Natural killer cell (primary cell): ENCODE results near the gene YBX2. TPM values are rescaled to one million over a fixed set of nuclear protein-coding genes. Genes with fewer than 3 reads are reported as not detected.

Experiments
- ATAC-seq, 3 donors: fragments of 150-1000 bp in 2 of 3; fragments of 200-7000 bp in 1 of 3; cut with Tn5 transposase; 1 replicate in 1 of 3; 2 replicates in 2 of 3; pipeline ENCODE4 v1.10.0; 2021; ENCODE audit warnings: mild to moderate bottlenecking in 2 of 3, moderate library complexity in 2 of 3
- DNase-seq, 2 donors: peaks; one replicate each; pipeline versions ENCODE4 v3.0.0 to v3.0.0-alpha.2; 2013 to 2021; ENCODE audit warnings: mixed read lengths in 1 of 2
- H3K27ac ChIP-seq: one replicate; pipeline ENCODE4 v1.5.1; 2013; ENCODE audit warnings: mild to moderate bottlenecking, low read length
- H3K27me3 ChIP-seq: one replicate; pipeline ENCODE4 v1.6.1; 2013; ENCODE audit warnings: low read length; ENCODE audit not compliant: control insufficient read depth, insufficient read depth
- H3K36me3 ChIP-seq: one replicate; pipeline ENCODE4 v1.6.1; 2013; ENCODE audit warnings: low read length; ENCODE audit not compliant: control insufficient read depth, insufficient read depth
- H3K4me1 ChIP-seq: one replicate; pipeline ENCODE4 v1.6.1; 2013; ENCODE audit warnings: low read length; ENCODE audit not compliant: control insufficient read depth, insufficient read depth
- H3K4me3 ChIP-seq: one replicate; pipeline ENCODE4 v1.5.1; 2013; ENCODE audit warnings: low read length
- H3K9me3 ChIP-seq: one replicate; pipeline ENCODE4 v1.6.1; 2013; ENCODE audit warnings: low read length; ENCODE audit not compliant: control insufficient read depth, insufficient read depth
- H3K27ac Mint-ChIP-seq, 2 donors: one replicate each; pipeline ENCODE4 v1.8.0; 2022; ENCODE audit warnings: mild to moderate bottlenecking in 2 of 2, mixed read lengths in 2 of 2, moderate library complexity in 1 of 2
- H3K27me3 Mint-ChIP-seq, 2 donors: one replicate each; pipeline ENCODE4 v1.8.0; 2022; ENCODE audit warnings: low read depth in 2 of 2, mixed read lengths in 2 of 2
- H3K36me3 Mint-ChIP-seq: one replicate; pipeline ENCODE4 v1.8.0; 2022; ENCODE audit warnings: mixed read lengths
- H3K4me1 Mint-ChIP-seq, 2 donors: one replicate each; pipeline ENCODE4 v1.8.0; 2022; ENCODE audit warnings: mixed read lengths in 2 of 2
- H3K4me3 Mint-ChIP-seq: one replicate; pipeline ENCODE4 v1.8.0; 2022; ENCODE audit warnings: mild to moderate bottlenecking, moderate library complexity, mixed read lengths
- H3K9me3 Mint-ChIP-seq, 2 donors: one replicate each; pipeline ENCODE4 v1.8.0; 2022; ENCODE audit warnings: mixed read lengths in 2 of 2
- WGBS: methylation state at CpG from one replicate; pipeline ENCODE4 v1.1.7; 2013; ENCODE audit warnings: missing lambda C conversion rate; ENCODE audit not compliant: insufficient coverage; 5-methylcytosine and 5-hydroxymethylcytosine counted together
- intact Hi-C: fragments of 100-400 bp; cut with micrococcal nuclease; formaldehyde crosslinking; loops from one replicate; pipeline ENCODE4 v1.14.2; 2022
- total RNA-seq, 4 donors: library from RNA; stranded (reverse); fragments of 120-200 nt in 1 of 4; gene quantifications; one replicate each; pipeline versions ENCODE4 v1.2.3 to v1.2.4, GENCODE V29; 2013 to 2022
- TF ChIP-seq, protein P1 (sequence below): fragments of 200-600 bp; IDR thresholded peaks from one replicate; pipeline ENCODE4 v1.8.0; 2022; ENCODE audit warnings: antibody characterized with exemption

Gene YBX2
- total RNA-seq, 3 donors from 2014 or later (not counting 1 experiment from before 2014, with no cell fraction given), result 0.05 TPM; not detected in 2

DNA sequence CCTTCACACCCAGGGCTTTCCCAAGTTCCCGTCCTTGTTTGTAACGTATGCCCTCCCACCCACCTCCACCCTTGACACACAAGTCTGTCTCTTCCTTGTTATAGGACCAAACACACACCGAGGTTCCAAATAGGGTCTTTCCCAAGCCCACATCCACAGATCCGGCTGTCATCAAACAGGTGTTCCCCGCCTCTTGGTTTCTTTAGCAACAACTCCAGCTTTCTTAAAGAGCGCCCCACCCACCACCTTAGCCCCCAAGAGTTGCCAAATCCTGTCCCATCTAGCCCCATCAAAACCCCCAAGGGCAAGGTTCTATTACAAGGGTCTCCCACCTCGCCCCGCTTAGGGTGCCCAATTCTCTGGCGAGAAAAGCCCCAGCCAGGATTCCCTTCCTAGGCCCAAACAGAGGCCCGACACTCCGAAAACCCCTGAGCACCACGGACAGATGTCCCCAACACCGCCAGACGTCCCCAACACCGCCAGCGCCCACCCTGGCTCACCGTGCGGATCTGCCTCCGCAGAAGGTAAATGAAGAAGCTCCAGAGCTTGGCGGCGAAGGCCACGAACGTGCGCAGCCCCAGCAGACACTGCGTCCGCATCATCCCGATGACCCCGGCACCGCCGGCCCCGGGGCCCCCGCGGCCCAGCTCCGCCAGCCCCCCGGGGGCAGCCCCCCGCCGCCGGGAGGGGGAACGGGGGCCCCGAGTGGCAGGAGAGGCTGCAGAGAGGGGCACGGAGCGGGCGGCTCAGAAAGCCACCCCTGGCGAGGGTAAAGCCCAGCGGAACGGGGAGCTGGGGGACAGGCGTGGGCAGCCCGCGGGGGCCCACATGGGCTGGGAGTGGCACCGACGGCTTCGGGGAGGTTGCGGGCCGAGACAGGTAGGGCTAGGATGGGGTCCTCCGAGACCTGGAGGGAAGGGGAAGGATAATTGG lies 43.5 kb downstream of the YBX2 start:
- H3K36me3 Mint-ChIP-seq, result no peaks in the 10 kb centered on the region
- peaks cover 27% of the 10 kb centered on the region for H3K36me3 ChIP-seq
- ATAC-seq, result peak in 2 of 3 donors; percentile 0

DNA sequence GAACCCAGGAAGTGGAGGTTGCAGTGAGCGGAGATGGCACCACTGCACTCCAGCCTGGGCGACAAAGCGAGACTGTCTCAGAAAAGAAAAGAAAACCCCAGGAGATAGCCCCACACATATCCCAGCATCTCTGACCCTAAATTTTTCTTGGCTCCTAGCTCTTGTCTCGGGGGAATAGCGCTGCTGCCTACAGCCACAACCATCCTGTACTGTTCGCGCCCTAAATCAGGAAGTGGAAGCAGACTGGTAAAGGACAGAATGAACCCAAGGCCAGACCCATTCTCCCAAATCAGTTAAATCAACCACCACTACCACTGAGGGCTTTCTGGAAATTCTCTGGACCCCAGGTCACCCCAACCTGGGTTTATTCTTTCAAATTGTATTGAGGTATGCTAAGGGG lies 44.6 kb downstream of the YBX2 start:
- Histone ChIP-seq H3K9me3 (no peaks in the 10 kb centered on the region), H3K36me3 (peaks cover 24% of the 10 kb centered on the region), H3K27ac (peak overlapping the region; percentile 31), H3K27me3 (no peaks in the 10 kb centered on the region), H3K4me3 (no peak overlapping the region), H3K4me1 (peaks cover 32% of the 10 kb centered on the region)
- Mint-ChIP-seq H3K4me1 (peaks cover 41% of the 10 kb centered on the region in 2 donors), H3K4me3 (peak overlapping the region; percentile 92), H3K9me3 (no peaks in the 10 kb centered on the region), H3K27ac (peak overlapping the region; percentile 93 to 98), H3K36me3 (no peaks in the 10 kb centered on the region), H3K27me3 (no peaks in the 10 kb centered on the region)
- TF ChIP-seq, protein P1, sequence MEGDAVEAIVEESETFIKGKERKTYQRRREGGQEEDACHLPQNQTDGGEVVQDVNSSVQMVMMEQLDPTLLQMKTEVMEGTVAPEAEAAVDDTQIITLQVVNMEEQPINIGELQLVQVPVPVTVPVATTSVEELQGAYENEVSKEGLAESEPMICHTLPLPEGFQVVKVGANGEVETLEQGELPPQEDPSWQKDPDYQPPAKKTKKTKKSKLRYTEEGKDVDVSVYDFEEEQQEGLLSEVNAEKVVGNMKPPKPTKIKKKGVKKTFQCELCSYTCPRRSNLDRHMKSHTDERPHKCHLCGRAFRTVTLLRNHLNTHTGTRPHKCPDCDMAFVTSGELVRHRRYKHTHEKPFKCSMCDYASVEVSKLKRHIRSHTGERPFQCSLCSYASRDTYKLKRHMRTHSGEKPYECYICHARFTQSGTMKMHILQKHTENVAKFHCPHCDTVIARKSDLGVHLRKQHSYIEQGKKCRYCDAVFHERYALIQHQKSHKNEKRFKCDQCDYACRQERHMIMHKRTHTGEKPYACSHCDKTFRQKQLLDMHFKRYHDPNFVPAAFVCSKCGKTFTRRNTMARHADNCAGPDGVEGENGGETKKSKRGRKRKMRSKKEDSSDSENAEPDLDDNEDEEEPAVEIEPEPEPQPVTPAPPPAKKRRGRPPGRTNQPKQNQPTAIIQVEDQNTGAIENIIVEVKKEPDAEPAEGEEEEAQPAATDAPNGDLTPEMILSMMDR, result no peak
- WGBS, result 71% methylated on average over 7 of the region's 7 CpGs
- no peak for ATAC-seq
- intact Hi-C loops, result loop anchor here (5.0 kb wide), 3 partner anchors 33 to 312 kb away; partner anchors contain the start of genes ACADVL, DLG4, POLR2A and SENP3
- no peak for DNase-seq

More for the DNA sequence above, 43.5 kb downstream of the YBX2 start:
- H3K9me3 ChIP-seq, result no peaks in the 10 kb centered on the region
- peak overlapping the region; percentile 92 for H3K4me3 Mint-ChIP-seq
- TF ChIP-seq, protein P1, result no peak
- H3K27me3 Mint-ChIP-seq, result no peaks in the 10 kb centered on the region
- peak; percentile 41 to 73 for DNase-seq
- H3K9me3 Mint-ChIP-seq, result no peaks in the 10 kb centered on the region
- under 1% methylated on average over 54 of the region's 55 CpGs for WGBS
- H3K4me1 ChIP-seq, result peaks cover 32% of the 10 kb centered on the region
- intact Hi-C loops, result loop anchor here (5.0 kb wide), 3 partner anchors 34 to 311 kb away; partner anchors contain the start of genes ACADVL, DLG4, POLR2A and SENP3
- peaks cover 41 to 43% of the 10 kb centered on the region in 2 donors for H3K4me1 Mint-ChIP-seq
- H3K27ac ChIP-seq, result peak overlapping the region; percentile 96
- peak overlapping the region; percentile 67 for H3K4me3 ChIP-seq
- H3K27me3 ChIP-seq, result no peaks in the 10 kb centered on the region
- H3K27ac Mint-ChIP-seq, result peak overlapping the region; percentile 93 to 98

DNA sequence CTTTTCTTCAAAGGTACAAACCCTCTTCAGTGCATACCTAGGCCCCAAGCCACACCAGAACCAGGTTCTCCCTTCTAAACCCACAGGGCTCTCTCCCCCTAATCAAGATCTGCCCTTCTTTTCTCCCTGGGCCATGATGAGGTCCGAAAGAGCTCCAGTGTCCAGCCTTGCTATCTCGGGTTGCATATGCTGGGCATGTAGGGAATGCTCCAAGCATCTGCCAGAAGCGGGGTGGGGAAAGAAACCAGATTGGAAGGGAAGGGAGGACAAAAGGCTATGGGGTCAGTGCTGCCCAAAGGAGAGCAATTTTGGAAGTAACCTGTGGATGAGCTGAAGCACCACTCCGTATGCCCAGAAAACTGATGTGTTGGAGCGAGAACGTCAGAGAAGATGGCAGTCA lies 45.2 kb downstream of the YBX2 start:
- peaks cover 38 to 41% of the 10 kb centered on the region in 2 donors for H3K4me1 Mint-ChIP-seq
- intact Hi-C loops, result no loop called here
- Histone ChIP-seq H3K9me3 (no peaks in the 10 kb centered on the region), H3K27ac (no peak overlapping the region), H3K4me1 (peaks cover 32% of the 10 kb centered on the region), H3K4me3 (no peak overlapping the region), H3K27me3 (no peaks in the 10 kb centered on the region), H3K36me3 (peaks cover 25% of the 10 kb centered on the region)
- ATAC-seq (no peak), DNase-seq (no peak)
- WGBS, result 90% methylated on average over 6 of the region's 6 CpGs
- no peaks in the 10 kb centered on the region for H3K27me3 Mint-ChIP-seq
- no peaks in the 10 kb centered on the region for H3K36me3 Mint-ChIP-seq
- H3K4me3 Mint-ChIP-seq, result peak overlapping the region; percentile 92
- TF ChIP-seq, protein P1, result no peak
- peak overlapping the region; percentile 60 to 98 for H3K27ac Mint-ChIP-seq
- no peaks in the 10 kb centered on the region for H3K9me3 Mint-ChIP-seq
